SHP77 treated with DMSO at 0.1 percent for 48 hours (cell line): ENCODE data around the gene OR8B8.
"Not testable (repeated sequence)": the region's sequence is repeated elsewhere in the genome, so short reads cannot be mapped to it uniquely, and the experiment has no call there.

Experiments used
- DNase-seq: peaks from one replicate; lab custom pipeline; 2025; lab: John Stamatoyannopoulos, UW

OR8B8 gene

GRCh38 chr11:124441081-124441480 lies 4.4 kb downstream of the OR8B8 start:
- no peak for DNase-seq

DNA sequence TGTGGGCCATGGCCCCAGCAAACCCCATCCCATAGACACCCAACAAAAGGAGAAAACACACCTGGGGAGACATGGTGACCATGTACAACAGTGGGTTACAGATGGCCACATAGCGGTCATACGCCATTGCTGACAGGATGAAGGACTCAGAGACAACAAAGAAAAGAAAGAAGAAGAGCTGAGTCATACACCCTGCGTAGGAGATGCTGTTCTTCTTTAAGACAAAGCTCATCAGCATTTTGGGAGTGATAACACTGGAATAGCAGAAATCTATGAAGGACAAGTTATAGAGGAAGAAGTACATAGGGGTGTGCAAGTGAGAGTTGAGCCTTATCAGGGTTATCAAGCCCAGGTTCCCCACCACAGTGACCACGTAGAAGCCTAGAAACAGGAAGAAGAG lies 4.9 kb downstream of the OR8B8 start:
- no peak for DNase-seq

- no peak for DNase-seq
Measured at GRCh38 chr11:124434699-124435098, 10.8 kb downstream of the OR8B8 start.

GRCh38 chr11:124429599-124429998 lies 15.9 kb downstream of the OR8B8 start:
- no peak for DNase-seq

- DNase-seq = no peak
Measured at GRCh38 chr11:124424384-124424921, 21.0 kb downstream of the OR8B8 start, which contains the start of gene OR8B4. Gene OR8B4 (minus strand): TSS chr11:124424871. CDS start chr11:124424871, 0 bp downstream.

GRCh38 chr11:124421043-124421442 lies 24.5 kb downstream of the OR8B8 start:
- no peak for DNase-seq

DNA sequence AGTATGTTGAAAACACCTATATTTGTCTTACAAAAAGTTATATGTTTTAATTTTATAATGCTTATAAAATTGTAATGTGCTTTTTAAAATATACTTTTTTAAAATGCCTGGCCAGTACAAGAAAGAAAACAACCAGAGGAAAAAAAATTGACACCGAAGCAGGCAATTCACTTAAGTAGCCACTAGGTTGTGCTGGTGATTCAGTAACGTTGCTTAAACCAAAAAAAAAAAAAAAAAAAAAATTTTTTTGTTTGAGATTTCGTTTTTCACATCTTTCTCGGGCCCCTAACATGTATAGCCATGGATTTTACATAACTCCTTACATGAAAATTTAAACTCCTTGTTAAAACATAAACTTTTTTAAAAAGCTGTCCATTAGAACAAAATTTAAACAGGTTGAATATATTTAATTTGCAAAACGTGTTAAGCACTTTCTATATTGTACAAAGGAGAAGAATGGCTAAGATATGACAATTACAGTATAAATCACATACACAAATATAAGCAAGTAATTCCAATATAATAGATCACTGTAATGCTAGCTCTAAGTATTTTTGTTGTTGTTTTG lies 30.1 kb downstream of the OR8B8 start:
- DNase-seq = peak; percentile 30

- no peak for DNase-seq
Measured at GRCh38 chr11:124409906-124410305, 35.6 kb downstream of the OR8B8 start.

- no peak for DNase-seq
Measured at GRCh38 chr11:124405581-124405980, 39.9 kb downstream of the OR8B8 start.

DNA sequence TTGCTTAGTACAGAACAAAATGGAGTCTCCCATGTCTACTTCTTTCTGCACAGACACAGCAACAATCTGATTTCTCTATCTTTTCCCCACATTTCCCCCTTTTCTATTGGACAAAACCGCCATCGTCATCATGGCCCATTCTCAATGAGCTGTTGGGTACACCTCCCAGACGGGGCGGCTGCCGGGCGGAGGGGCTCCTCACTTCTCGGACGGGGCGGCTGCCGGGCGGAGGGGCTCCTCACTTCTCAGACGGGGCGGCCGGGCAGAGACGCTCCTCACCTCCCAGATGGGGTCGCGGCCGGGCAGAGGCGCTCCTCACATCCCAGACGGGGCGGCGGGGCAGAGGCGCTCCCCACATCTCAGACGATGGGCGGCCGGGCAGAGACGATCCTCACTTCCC lies 42.3 kb downstream of the OR8B8 start:
- DNase-seq = not testable (repeated sequence)

- no peak for DNase-seq
Measured at GRCh38 chr11:124402326-124402922, 43.1 kb downstream of the OR8B8 start.

DNA sequence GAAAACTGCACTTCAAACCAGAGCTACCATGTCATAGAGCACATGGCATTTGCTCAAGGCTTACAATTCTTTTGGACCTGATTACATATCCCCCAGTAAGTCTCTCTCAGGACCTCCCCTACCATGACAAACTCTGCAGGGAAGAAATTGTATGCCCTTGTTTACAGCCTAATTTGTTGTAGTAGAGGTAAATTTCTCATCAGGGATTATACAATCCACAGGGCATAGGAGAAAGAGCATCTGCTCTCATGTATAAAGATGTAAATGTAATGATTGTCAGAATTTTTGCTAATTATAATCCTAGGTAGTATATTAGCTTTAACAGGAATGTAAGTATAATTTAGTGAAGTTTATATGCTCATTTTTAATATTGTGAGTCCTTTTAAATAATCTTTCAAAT lies 46.6 kb downstream of the OR8B8 start, which contains the start of gene OR8B3:
OR8B3 (minus strand) TSS at position 101 of the 400 bp plus-strand sequence. CDS start 1,673 bp downstream, outside the sequence.
- no peak for DNase-seq

GRCh38 chr11:124396847-124397246 lies 48.6 kb downstream of the OR8B8 start:
- DNase-seq = not testable (repeated sequence)

DNA sequence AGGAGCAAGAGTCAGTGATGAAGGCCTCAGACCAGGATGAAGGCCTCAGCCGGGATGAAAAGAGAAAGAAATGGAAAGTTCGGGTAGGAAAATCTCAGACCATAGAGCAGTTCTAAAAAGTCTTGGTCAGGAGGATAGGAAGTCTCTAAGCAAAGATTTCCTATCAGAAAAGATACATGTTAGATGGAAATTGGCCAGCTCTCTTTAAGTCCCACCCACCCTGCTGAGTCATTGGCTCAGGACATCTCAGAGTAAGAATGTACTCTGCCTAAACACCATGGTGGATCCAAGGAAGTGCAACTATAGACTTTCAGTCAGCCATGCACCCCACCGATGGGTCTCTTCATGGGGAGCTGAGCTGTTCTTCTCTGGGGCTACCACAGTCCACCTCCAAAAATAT lies 51.1 kb downstream of the OR8B8 start:
- no peak for DNase-seq
